GM13976 (cell line): ENCODE results near the gene JAZF1.
A peak's percentile ranks its signal among the peaks of the same experiment; 100 is the strongest.
"Not testable (repeated sequence)": the region's sequence is repeated elsewhere in the genome, so short reads cannot be mapped to it uniquely, and the experiment has no call there.

Experiments used
- DNase-seq: peaks from one replicate; pipeline ENCODE4 v3.0.0; 2012; ENCODE audit warnings: low spot score
- in situ Hi-C: fragments of 300-500 bp; cut with MboI; formaldehyde crosslinking; loops from one replicate; pipeline ENCODE4 v1.12.0; 2022; ENCODE audit warnings: low sequenced_read_pairs, mixed read lengths, inconsistent platforms; ENCODE audit not compliant: unreplicated experiment
- TF ChIP-seq, protein P1 (sequence below): IDR thresholded peaks from 2 replicates; pipeline ENCODE4 v1.5.1; 2012; ENCODE audit warnings: borderline replicate concordance, mild to moderate bottlenecking; ENCODE audit not compliant: insufficient read depth; ENCODE audit errors: extremely low read depth, missing control alignments, control extremely low read depth

The JAZF1 gene

DNA sequence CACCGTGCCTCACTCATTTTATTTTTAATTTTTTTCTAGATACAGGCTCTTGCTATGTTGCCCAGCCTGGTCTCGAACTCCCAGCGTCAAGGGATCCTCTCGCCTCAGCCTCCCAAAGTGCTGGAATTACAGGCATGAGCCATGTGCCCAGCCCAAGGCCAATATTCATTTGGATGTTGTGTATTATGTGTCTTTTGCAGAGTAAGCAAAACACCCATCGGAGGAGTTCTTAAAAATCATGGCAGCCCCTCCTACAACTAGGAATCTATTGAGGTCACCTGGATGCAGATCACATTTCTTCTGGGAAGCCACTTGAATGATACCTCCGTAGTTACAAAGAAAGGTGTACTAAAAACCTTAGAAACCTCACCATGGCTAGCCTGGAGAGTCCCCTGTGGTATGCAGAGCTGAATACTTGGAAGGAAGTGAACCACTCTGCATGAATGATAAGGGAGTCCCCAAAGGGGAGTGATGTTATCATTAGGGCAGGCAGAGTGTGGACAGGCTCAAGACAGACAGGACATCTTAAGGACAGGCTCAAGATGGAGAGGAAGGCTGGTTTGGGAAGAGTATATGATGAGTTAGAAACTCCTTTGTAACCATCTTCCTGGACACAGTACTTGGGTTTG, 254.9 kb downstream of the JAZF1 start:
- TF ChIP-seq, protein P1, sequence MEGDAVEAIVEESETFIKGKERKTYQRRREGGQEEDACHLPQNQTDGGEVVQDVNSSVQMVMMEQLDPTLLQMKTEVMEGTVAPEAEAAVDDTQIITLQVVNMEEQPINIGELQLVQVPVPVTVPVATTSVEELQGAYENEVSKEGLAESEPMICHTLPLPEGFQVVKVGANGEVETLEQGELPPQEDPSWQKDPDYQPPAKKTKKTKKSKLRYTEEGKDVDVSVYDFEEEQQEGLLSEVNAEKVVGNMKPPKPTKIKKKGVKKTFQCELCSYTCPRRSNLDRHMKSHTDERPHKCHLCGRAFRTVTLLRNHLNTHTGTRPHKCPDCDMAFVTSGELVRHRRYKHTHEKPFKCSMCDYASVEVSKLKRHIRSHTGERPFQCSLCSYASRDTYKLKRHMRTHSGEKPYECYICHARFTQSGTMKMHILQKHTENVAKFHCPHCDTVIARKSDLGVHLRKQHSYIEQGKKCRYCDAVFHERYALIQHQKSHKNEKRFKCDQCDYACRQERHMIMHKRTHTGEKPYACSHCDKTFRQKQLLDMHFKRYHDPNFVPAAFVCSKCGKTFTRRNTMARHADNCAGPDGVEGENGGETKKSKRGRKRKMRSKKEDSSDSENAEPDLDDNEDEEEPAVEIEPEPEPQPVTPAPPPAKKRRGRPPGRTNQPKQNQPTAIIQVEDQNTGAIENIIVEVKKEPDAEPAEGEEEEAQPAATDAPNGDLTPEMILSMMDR = no peak
- peak; percentile 43 for DNase-seq
- in situ Hi-C loops = loop anchor here (10.0 kb wide), 1 partner anchor 731 kb away; no protein-coding TSS in a partner anchor

DNA sequence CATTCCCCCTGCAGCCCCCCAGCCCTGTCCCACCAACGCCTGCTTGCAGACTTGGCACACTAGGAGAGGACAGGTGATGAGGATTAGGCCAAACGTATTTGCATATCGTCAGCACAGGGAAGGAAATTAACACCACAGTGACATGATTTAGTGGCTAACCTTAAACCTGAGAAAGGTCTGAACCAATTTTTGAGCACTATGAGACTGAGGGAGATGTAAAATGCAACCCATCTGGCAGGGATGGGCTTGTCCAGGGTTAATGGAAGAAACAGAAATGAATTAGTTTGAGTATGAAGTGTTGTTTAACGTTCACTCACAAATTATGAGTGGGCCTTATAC, 257.0 kb downstream of the JAZF1 start:
- DNase-seq = no peak
- TF ChIP-seq, protein P1 = no peak
- in situ Hi-C loops = loop anchor here (10.0 kb wide), 1 partner anchor 729 kb away; no protein-coding TSS in a partner anchor

DNA sequence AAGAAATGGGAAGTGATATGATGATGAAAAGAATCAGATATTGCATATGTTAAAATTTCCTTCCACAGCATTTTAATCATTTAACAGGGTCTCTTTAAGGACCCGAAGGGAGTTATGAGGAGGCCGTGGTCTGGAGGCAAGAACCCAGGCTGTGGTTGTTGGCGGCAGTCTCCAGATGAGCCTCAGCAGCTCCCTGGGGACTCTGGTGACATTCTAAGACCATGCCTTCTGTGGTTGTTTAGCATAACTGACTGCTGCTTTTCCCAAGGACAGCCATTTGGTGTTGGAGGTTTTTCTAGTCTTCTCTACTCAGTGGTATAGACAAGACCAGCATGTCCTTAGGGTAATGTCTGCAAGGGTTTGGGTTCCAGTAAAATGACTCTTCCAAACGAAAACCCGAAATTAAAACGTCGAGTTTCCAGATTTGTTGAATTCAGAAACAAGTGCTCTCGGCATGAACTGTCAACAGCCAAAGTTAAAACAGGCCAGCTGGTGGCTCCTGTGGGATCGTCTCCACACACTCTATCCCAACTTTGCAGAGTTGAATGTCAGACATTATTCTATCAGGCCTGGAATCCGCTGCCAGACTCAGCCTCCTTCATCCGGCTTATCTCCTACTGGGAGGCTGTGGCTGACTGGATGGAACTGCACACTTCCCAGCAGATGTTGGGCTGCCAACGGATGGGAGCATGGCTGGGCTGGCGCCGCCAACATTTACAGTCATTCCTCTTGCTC, 257.5 kb downstream of the JAZF1 start:
- in situ Hi-C loops = loop anchor here (10.0 kb wide), 1 partner anchor 728 kb away; no protein-coding TSS in a partner anchor
- TF ChIP-seq, protein P1 = no peak
- peak; percentile 33 for DNase-seq

DNA sequence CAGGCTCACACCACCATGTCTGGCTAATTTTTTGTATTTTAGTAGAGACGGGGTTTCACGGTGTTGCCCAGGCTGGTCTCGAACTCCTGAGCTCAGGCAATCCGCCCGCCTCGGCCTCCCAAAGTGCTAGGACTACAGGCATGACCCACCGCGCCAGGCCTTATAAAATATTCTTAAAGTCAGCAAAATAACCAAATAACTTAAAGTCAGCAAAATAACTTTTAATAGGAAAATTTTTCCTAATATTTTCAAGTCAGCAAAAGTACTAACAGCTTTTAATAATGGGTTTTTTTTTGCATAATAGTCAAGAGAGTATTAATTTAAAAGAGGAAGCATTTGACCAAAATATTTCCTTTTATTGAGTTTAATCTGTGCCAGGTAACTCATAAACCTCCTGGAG, 258.2 kb downstream of the JAZF1 start:
- not testable (repeated sequence) for DNase-seq
- in situ Hi-C loops = loop anchor here (10.0 kb wide), 1 partner anchor 728 kb away; no protein-coding TSS in a partner anchor

DNA sequence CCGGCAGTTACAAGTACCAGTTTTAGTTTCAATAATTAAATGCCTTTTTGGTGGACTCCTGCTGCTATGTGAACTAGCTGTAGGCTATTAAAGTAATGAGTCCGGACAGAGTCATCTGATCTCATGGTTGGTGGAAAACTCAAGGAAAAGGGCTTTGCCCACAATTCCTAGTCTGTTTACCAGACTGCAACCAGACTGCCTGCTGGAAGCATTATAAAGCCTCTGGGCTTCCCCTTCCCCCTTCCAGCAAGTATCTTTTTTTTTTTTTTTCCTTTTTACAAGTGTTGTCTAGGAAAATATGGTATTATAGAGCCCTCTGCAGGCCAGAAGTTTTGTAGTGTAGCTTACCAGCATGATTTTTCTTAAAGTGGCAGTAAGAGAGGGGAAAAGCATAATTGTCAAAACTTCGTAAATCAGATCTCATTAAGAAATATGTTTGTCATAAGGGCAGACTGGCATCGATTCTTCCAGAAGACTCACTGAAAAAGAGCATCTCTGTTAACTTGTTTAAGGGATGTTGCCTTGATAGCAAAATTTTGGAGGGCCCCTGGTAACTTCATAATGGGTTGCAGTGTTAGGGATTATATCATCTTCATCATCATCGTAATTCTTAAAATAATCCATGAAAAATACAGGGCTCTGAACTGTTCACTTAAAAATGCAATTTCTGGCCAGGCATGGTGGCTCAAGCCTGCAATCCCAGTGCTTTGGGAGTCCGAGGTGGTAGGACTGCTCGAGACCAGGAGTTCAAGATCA, 259.3 kb downstream of the JAZF1 start:
- in situ Hi-C loops = loop anchor here (10.0 kb wide), 1 partner anchor 726 kb away; no protein-coding TSS in a partner anchor
- peak; percentile 49 for DNase-seq
- TF ChIP-seq, protein P1 = no peak

DNA sequence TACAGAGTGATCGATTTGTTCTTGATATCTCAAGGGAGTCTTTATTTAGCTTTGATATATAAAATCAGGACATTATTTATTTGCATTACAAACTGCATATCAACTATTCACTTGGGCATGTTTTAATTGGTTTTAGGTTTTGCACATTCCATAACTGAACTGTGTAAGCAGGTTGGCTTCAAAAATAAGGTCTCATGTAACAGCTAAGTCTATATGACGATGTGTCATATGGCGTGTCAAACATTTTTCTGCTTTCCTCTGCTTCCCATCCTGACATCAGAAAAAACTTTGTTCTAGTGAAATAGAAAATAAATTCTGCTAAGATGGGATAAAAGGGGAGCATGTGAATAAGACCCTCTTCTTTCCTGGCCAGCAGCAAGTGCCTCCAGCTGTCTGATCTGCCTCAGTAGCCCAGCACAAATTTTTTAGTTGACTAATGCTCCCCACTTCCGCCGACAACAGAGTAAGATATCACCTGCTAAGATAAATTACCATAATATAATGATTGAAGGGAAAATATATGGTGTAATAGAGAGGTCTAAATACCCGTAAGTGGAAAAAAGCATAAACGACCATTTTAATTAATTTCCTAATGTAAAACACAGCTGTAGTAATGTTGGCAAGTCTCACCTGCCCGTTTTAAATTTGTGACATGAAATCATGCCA, 260.2 kb downstream of the JAZF1 start:
- TF ChIP-seq, protein P1 = no peak
- DNase-seq = no peak
- in situ Hi-C loops = loop anchor here (10.0 kb wide), 1 partner anchor 726 kb away; no protein-coding TSS in a partner anchor
